ENCODE results near the gene APOBR.
"Not testable (repeated sequence)": the region's sequence is repeated elsewhere in the genome, so short reads cannot be mapped to it uniquely, and the experiment has no call there.

Gene APOBR, protein sequence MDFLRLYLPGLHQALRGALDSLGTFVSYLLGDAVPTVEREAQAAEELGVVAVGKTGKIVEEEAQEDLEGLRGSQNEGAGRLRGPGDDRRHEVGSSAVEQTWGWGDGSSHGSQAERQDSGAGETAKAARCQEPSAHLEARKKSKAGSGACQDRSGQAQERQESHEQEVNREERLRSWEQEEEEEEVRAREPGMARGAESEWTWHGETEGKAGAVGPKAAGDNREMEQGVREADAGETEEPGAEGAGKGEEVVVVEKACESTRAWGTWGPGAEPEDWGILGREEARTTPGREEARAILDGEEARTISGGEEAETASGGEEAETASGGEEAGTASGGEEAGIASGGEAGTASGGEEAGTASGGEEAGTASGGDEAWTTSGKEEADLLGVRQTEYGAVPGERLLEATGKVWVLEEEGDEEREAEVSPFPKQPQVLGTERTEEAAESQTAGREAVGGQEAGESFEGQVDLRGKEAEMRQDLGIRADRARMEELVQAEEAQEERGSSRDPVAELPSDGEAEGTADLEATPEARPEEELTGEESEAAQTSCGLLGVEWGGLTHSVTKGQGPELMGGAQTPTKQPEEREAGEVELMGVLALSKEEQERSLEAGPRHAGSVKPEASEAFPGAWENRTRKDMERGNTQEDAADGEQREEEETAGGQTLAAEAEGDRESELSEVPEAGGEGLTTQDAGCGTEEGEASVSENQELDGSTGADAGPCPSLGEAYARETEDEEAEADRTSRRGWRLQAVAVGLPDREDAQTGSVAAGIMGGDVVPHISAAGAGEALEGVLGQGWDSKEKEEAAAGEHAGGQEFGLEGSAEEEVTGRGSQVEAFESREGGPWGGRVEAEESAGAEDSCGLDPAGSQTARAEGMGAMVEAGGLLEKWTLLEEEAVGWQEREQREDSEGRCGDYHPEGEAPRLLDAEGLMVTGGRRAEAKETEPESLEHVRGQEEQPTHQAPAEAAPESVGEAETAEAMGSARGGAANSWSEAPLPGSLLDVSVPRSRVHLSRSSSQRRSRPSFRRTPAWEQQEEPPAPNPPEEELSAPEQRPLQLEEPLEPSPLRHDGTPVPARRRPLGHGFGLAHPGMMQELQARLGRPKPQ

DNA sequence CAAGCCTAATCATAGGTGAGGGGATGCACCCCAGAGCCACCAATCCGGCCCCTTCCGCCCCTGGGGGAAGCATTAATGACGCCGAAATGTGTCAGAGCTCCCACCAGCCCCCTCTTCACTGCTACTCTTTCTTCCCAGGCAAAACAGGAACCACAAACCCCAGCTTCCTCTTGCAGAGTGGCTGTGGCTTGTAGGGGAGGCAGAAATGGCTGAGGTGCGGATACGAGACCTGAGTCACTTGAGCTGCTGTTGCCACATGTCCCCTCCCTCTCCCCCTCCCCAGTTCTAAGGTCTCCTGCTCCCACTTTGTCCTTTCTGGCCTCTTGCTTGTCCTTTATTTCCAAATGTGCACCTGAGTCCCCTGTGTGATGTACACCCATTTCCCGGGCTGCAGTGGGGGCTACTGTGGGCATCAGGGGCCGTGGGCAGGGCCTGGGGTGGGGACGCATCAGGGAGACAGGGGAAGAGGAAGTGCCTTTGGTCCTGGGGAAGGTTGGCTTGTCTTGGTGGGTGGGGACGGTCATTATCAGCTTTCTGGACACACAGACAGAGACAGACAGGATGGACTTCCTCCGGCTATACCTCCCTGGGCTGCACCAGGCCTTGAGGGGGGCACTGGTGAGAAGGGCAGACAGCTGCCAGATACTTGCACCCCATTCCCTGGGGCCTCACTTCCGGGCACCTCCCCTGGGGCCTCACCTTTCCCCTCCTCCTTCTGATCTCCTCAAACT lies at the start of gene APOBR:
Gene APOBR, plus strand, starts transcription at position 523 of the 731 bp plus-strand sequence. Its CDS starts 39 bp downstream, at position 562.
- peak; percentile 80 to 83 for DNase-seq (ENCODE audit: low read depth in 2 of 2)

DNA sequence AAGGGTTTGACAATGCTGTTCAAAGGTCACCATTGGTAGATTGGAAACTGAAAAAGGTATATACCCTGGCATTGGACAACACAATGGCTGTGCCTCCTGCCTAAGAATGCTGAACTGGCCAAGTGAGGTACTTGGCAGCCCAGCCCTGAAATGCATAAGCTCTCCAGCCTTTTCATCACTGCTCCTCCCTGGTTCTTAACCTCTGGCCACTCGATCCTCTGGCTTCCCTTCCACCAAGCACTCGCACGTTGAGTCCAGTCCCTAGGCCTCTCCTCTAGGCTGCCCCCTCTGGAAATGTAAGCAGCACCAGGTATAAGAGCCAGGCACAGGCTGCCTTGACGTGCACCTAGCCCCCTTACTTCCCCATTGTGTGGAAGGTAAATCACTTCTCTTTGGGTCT lies 48.1 kb upstream of the APOBR start:
- DNase-seq (ENCODE audit: low read depth in 2 of 2) = not testable (repeated sequence)

DNA sequence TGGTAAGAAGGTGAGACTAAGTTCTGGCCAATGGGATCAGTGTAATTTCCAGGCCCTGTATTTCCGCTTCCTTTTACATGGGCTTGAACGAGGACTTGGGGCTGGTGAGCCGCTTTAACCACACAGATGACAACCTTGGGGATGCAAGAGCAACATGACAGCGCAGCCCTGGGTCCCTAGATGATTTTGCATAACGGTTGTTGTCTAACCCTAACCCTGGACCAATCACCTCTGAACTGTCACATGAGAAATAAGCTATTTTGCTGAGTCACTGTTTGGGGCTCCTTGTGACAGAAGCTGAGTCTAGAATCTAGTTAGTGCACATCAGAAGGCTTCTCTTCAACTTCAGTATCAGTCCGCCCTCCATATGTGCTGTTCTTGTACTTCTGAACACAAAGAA lies 47.4 kb upstream of the APOBR start:
- DNase-seq (ENCODE audit: low read depth in 2 of 2) = not testable (repeated sequence)

DNA sequence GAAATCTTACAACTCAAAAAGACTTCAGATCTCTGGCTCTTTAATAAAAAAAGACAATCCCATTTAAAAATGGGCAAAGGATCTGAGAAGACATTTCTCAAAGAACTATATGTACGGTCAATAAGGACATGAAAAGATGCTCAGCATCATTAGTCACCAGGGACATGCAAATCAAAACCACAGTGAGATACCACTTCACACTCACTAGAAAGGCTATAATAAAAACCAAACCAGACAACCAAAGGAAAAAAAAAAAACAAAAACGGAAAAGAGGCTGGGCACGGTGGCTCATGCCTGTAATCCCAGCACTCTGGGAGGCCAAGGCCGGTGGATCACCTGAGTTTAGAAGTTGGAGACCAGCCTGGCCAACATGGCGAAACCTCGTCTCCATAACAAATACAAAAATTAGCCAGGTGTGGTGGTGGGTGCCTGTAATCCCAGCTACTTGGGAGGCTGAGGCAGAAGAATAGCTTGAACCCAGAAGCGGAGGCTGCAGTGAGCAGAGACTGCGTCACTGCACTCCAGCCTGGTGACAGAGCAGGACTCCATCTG lies 20.7 kb upstream of the APOBR start:
- no peak for DNase-seq (ENCODE audit: low read depth in 2 of 2)

DNA sequence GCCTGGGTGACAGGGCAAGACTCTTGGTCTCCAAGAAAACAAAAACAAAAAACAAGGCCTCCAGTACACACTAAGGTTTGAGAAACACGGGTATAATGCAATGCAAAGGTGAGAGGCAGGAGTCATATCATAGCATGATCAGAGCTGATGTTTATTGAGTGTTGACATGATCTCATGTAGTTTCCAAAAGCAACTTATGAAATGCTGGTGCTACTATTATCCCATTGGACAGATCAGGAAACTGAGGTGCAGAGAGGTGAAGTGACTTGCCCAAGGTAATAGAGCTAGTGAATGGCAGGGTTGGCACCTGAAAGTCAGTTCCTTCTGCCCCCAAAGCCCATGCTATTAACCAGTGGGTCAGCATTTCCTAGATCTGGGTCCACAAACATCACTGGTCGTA lies 19.2 kb upstream of the APOBR start:
- DNase-seq (ENCODE audit: low read depth in 2 of 2) = no peak

DNA sequence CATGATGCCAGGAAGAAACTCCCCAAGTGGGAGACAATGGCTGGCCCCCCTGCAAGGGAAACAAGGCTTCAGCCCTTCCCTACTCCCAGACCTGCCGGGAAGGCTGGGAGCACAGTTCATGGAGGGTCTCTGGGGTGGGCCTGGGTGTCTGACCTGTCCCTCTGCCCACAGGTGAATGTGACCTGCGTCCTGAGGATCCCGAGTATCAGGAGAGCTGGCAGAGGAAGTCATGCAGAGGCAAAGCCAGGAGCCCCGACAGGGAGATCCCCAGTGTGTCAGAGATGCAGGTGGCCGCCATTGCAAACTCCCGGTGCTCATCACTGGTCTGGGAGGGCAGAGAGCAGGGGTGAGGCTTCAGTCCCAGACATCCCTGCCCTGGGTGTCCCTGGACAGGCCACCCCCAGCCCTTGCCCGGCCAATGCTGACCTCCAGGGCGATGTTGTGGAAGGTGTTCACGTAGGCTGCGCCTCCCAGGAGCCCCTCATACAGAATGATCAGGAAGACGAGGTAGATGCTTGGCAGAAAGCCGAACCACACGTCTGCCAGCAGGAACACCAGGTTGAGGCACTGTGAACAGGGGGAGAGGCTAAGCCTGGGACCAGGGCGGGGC lies 17.0 kb upstream of the APOBR start:
- no peak for DNase-seq (ENCODE audit: low read depth in 2 of 2)

DNA sequence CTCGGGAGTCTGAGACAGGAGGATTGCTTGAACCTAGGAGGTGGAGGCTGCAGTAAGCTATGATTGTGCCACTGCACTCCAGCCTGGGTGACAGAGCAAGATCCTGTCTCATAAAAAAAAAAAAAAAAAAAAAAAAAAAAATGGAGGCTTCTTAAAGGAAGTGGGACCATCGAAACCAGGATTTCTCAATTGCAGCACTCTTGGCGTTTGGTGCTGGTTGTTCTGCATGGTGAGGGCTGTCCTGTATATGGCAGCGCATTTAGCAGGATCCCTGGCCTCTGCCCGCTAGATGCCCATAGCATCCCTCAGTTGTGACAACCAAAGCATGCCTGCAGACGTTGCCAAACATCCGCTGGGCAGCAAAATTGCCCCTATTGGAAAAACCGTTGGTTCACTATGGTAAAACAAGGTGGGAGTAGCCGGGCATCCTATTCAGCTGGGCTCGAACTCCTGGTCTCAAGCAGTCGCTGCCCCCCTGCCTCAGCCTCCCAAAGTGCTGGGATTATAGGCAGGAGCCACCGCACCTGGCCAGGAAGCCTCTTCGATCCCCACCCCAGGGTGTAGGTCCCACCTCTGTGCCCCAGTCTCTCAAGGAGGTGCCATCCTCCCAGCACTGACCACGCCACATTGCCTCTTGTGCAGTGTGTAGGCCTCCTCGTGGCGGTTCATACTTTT lies 15.8 kb upstream of the APOBR start:
- no peak for DNase-seq (ENCODE audit: low read depth in 2 of 2)

DNA sequence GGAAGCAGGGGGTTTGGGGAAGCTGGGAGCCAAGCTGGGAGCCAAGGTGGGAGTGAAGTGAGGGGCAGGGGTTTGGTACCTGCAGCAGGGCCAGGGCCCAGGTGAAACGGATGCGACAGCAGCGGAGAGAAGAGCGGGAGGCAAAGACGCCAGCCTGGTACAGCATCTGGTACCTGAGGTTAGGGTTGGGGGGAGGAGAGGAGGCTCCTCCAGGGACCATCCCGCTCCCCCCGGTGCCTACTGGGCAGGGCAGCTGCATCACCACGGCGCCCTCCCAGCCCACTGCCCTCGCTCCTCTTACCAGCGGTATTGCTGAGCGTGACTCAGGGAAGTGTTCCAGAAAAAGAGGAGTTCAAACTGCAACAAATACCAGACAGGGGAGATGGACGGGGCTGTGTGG lies 12.4 kb upstream of the APOBR start:
- no peak for DNase-seq (ENCODE audit: low read depth in 2 of 2)

DNA sequence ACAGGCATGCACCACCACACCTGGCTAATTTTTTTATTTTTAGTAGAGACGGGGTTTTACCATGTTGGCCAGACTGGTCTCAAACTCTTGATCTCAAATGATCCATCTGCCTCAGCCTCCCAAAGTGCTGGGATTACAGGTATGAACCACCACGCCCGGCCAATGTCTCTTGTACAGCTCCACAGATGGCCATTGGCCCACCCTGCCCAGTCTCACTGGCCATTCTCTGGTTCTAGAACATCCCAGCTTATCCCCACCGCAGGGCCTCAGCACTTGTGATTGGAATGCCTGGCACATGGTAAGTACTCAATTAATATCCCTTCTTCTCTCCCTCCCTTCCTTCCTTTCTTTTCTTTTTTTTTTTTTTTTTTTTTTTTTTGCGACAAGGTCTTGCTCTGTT lies 11.1 kb upstream of the APOBR start:
- DNase-seq (ENCODE audit: low read depth in 2 of 2) = not testable (repeated sequence)

DNA sequence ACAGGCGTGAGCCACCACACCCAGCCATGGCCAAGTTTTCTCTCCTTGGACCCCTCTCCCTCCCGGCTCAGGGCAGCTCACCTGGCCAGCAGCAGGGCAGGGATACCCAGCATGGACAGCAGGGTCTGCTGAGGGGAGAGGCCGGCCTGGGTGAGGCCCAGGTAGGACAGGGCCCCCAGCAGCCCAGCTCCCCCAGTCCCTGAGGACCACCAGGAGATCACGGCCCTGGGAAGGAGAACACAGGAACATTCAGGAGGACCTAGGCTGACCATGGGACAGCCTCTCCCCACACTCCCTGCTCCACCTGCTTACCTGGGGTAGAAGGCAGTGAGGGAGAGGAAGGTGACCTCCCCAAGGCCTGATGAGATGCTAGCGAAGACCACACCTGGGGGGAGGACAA lies 8.2 kb upstream of the APOBR start:
- DNase-seq (ENCODE audit: low read depth in 2 of 2) = no peak

DNA sequence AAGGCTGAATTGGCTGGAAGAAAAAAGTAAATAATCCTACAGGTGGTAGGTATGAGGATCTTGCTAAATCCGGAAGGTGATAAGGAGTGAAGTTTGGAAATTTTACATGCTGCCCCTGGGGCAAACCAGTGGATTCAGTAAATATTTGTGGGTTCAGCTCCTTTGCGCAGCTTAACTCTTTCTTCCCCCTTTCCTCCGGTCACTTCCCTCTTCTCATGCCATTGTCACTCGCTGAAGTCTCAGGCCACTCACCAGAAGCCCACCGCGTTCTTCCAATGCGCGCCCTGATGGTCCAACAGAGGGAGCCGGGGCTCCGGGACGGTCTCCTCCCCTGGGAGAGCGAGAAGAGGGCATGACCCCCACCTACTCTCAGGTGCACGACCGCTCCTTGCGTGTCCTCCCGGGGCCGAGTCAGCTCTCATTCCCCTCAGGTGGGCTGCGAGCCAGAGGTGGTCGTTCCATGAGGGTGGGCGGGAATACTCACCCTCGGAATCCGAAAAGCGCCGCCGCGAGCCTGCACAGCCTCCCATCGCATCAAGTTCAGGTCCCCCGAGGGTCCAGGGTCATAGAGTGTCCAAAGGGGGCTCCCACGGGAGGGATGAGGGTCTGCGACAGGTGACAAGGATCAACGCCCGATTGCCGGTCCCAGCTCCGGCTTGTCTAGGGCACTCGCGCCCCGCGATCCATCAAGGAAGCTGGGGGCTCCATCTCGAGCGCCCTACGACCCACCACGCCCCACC lies 3.0 kb upstream of the APOBR start:
- no peak for DNase-seq (ENCODE audit: low read depth in 2 of 2)

DNA sequence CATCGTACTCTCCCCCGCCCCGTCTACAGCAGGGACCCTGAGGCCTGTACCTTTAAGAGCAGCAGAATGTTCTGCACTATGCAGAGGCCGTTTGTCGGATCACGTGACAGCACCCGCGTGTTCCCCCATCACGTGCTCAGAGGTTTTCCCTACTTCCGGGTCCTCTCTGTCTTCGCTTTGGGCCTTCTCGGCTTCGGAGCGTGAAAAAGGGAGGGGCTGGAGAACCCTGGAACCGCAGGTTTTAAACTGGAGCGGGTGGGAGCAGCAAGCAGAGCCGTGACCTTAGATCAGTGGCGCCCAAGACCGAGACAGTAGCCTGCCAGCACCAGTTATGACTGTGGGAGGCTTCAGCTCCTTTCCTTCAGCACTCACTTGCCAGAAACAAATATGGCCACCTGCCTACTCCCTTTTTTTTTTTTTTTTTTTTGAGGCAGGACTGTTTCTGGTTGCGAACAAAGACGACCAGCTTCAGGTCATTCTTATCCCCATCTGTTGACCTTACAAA lies 2.4 kb upstream of the APOBR start, which contains the start of gene CLN3:
Gene CLN3, minus strand, starts transcription at position 105 of the 505 bp plus-strand sequence. CDS start 315 bp downstream, outside the sequence.
- DNase-seq (ENCODE audit: low read depth in 2 of 2) = peak; percentile 78 to 81

DNA sequence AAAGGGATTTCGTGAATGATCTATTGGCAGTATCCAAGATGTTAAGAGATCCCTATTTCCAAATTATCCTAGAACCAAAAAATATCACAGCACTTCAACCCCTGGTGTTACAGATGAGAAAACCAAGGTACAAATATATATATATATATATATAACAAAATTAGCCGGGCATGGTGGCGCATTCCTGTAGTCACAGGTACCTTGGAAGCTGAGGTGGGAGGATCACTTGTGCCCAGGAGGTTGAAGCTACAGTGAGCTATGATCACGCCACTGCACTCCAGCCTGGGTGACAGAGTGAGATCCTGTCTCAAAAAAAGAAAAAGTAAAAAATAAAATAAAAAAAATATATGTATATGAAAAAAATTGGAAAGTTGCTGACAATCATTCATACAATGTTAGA lies 1.9 kb upstream of the APOBR start:
- no peak for DNase-seq (ENCODE audit: low read depth in 2 of 2)

DNA sequence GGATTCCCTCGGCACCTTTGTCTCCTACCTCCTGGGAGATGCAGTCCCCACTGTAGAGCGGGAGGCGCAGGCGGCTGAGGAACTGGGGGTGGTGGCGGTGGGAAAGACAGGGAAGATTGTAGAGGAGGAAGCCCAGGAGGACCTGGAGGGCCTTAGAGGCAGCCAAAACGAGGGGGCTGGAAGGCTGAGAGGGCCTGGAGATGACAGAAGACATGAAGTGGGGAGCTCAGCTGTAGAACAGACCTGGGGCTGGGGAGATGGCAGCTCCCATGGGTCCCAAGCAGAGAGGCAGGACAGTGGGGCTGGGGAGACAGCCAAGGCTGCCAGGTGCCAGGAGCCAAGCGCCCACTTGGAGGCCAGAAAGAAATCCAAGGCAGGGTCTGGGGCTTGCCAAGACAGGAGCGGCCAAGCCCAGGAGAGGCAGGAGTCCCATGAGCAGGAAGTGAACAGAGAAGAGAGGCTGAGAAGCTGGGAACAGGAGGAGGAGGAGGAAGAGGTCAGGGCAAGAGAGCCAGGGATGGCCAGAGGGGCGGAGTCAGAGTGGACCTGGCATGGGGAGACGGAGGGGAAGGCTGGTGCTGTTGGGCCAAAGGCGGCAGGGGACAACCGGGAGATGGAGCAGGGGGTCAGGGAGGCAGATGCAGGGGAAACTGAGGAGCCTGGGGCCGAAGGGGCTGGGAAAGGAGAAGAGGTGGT lies 803 bp downstream of the APOBR start:
- DNase-seq (ENCODE audit: low read depth in 2 of 2) = no peak

DNA sequence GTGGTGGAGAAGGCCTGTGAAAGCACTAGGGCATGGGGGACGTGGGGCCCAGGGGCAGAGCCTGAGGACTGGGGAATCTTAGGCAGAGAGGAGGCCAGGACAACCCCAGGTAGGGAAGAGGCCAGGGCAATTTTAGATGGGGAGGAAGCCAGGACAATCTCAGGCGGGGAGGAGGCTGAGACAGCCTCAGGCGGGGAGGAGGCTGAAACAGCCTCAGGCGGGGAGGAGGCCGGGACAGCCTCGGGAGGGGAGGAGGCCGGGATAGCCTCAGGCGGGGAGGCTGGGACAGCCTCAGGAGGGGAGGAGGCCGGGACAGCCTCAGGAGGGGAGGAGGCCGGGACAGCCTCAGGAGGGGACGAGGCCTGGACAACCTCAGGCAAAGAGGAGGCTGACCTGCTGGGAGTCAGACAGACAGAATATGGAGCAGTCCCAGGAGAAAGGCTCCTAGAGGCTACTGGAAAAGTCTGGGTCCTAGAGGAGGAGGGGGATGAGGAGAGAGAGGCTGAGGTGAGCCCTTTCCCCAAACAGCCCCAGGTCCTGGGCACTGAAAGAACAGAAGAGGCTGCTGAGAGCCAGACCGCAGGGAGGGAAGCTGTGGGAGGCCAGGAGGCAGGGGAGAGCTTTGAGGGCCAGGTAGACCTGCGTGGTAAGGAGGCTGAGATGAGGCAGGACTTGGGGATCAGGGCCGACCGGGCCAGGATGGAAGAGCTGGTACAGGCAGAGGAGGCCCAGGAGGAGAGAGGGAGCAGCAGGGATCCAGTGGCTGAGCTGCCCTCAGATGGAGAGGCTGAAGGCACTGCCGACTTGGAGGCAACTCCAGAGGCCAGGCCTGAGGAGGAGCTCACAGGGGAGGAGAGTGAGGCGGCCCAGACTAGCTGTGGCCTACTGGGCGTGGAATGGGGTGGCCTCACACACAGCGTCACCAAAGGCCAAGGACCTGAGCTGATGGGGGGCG lies 1.6 kb downstream of the APOBR start:
- DNase-seq (ENCODE audit: low read depth in 2 of 2) = no peak

DNA sequence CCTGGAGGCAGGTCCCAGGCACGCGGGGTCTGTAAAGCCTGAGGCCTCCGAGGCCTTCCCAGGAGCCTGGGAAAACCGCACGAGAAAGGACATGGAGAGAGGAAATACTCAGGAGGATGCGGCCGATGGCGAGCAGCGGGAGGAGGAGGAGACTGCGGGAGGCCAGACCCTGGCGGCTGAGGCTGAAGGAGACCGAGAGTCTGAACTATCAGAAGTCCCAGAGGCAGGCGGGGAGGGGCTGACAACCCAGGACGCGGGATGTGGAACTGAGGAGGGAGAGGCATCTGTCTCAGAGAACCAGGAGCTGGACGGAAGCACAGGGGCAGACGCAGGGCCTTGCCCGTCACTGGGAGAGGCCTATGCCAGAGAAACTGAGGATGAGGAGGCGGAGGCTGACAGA lies 2.4 kb downstream of the APOBR start:
- no peak for DNase-seq (ENCODE audit: low read depth in 2 of 2)

DNA sequence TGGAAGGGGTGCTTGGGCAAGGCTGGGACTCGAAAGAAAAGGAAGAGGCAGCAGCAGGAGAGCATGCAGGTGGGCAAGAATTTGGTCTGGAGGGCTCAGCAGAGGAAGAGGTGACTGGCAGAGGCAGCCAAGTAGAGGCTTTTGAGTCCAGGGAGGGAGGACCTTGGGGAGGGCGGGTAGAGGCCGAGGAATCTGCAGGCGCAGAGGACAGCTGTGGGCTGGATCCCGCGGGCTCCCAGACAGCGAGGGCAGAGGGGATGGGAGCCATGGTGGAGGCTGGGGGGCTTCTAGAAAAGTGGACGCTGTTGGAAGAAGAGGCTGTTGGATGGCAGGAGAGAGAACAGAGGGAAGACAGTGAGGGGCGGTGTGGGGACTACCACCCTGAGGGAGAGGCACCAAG lies 2.9 kb downstream of the APOBR start:
- no peak for DNase-seq (ENCODE audit: low read depth in 2 of 2)

Measured in stimulated activated CD8-positive, alpha-beta memory T cell treated with anti-CD3 and anti-CD28 coated beads, Interleukin-15, amount 100 ng/mL, for 48 hours (primary cell).